Rectal smooth muscle tissue (tissue), 1 donor: ENCODE measurements around the gene FAM110C.
"Not testable (repeated sequence)": the region's sequence is repeated elsewhere in the genome, so short reads cannot be mapped to it uniquely, and the experiment has no call there.

Experiments used
- H3K27ac ChIP-seq: one replicate; pipeline ENCODE4 v1.7.0; 2013; ENCODE audit warnings: low read depth, low read length, inconsistent platforms
- H3K27me3 ChIP-seq: one replicate; pipeline ENCODE4 v1.7.0; 2013; ENCODE audit warnings: low read length; ENCODE audit not compliant: control insufficient read depth, insufficient read depth
- H3K36me3 ChIP-seq: one replicate; pipeline ENCODE4 v1.7.0; 2013; ENCODE audit warnings: low read length; ENCODE audit not compliant: control insufficient read depth, insufficient read depth
- H3K4me1 ChIP-seq: one replicate; pipeline ENCODE4 v1.7.0; 2013; ENCODE audit warnings: low read length; ENCODE audit not compliant: control insufficient read depth, insufficient read depth
- H3K4me3 ChIP-seq: one replicate; pipeline ENCODE4 v1.7.0; 2013; ENCODE audit warnings: low read length
- H3K9ac ChIP-seq: one replicate; pipeline ENCODE4 v1.7.0; 2013; ENCODE audit warnings: low read length

FAM110C gene

GRCh38 chr2:46471-47345 is at the start of gene FAM110C:
Gene FAM110C (minus strand): TSS chr2:46505. CDS start chr2:46385, 120 bp downstream.
- H3K27me3 ChIP-seq, result no peaks in the 10 kb centered on the region
- peak within 1 kb of the TSS; percentile 68 for H3K4me3 ChIP-seq
- peak within 1 kb of the TSS; percentile 19 for H3K9ac ChIP-seq
- no peaks in the 10 kb centered on the region for H3K36me3 ChIP-seq
- no peaks in the 10 kb centered on the region for H3K4me1 ChIP-seq
- no peak within 1 kb of the TSS for H3K27ac ChIP-seq

GRCh38 chr2:92326-92725 is 46.0 kb upstream of the FAM110C start:
- H3K27me3 ChIP-seq, result no peaks in the 10 kb centered on the region
- no peak overlapping the region for H3K9ac ChIP-seq

GRCh38 chr2:90645-91312 is 44.5 kb upstream of the FAM110C start:
- no peak overlapping the region for H3K9ac ChIP-seq
- H3K4me3 ChIP-seq, result no peak overlapping the region
- H3K36me3 ChIP-seq, result no peaks in the 10 kb centered on the region
- no peak overlapping the region for H3K27ac ChIP-seq
- H3K4me1 ChIP-seq, result no peaks in the 10 kb centered on the region
- H3K27me3 ChIP-seq, result no peaks in the 10 kb centered on the region

More at GRCh38 chr2:92326-92725, 46.0 kb upstream of the FAM110C start:
- no peak overlapping the region for H3K27ac ChIP-seq
- no peaks in the 10 kb centered on the region for H3K4me1 ChIP-seq
- H3K4me3 ChIP-seq, result no peak overlapping the region
- H3K36me3 ChIP-seq, result no peaks in the 10 kb centered on the region

- Histone ChIP-seq H3K27me3 (no peaks in the 10 kb centered on the region), H3K4me1 (no peaks in the 10 kb centered on the region), H3K4me3 (no peak overlapping the region), H3K27ac (no peak overlapping the region), H3K36me3 (no peaks in the 10 kb centered on the region), H3K9ac (no peak overlapping the region)
These were observed 39.5 kb upstream of the FAM110C start for GRCh38 chr2:85761-86160.

GRCh38 chr2:84121-84520 is 37.8 kb upstream of the FAM110C start:
- Histone ChIP-seq H3K27me3 (no peaks in the 10 kb centered on the region), H3K36me3 (no peaks in the 10 kb centered on the region), H3K4me1 (no peaks in the 10 kb centered on the region), H3K27ac (no peak overlapping the region), H3K4me3 (no peak overlapping the region), H3K9ac (no peak overlapping the region)

- no peak overlapping the region for H3K9ac ChIP-seq
- H3K27me3 ChIP-seq, result no peaks in the 10 kb centered on the region
These were observed 34.8 kb upstream of the FAM110C start for GRCh38 chr2:80971-81736.

GRCh38 chr2:80378-80777 is 34.1 kb upstream of the FAM110C start:
- Histone ChIP-seq H3K27ac (no peak overlapping the region), H3K4me3 (no peak overlapping the region), H3K27me3 (no peaks in the 10 kb centered on the region), H3K9ac (no peak overlapping the region), H3K4me1 (no peaks in the 10 kb centered on the region), H3K36me3 (no peaks in the 10 kb centered on the region)

More at GRCh38 chr2:80971-81736, 34.8 kb upstream of the FAM110C start:
- Histone ChIP-seq H3K27ac (no peak overlapping the region), H3K4me1 (no peaks in the 10 kb centered on the region), H3K4me3 (no peak overlapping the region), H3K36me3 (no peaks in the 10 kb centered on the region)

- H3K9ac ChIP-seq, result no peak overlapping the region
- no peaks in the 10 kb centered on the region for H3K27me3 ChIP-seq
- H3K4me3 ChIP-seq, result no peak overlapping the region
- no peaks in the 10 kb centered on the region for H3K4me1 ChIP-seq
- H3K36me3 ChIP-seq, result no peaks in the 10 kb centered on the region
- H3K27ac ChIP-seq, result no peak overlapping the region
These were observed 25.2 kb upstream of the FAM110C start for GRCh38 chr2:71309-72035.

- H3K27me3 ChIP-seq, result no peaks in the 10 kb centered on the region
- H3K4me3 ChIP-seq, result no peak overlapping the region
- H3K4me1 ChIP-seq, result no peaks in the 10 kb centered on the region
- no peaks in the 10 kb centered on the region for H3K36me3 ChIP-seq
- no peak overlapping the region for H3K9ac ChIP-seq
- no peak overlapping the region for H3K27ac ChIP-seq
These were observed 23.4 kb upstream of the FAM110C start for GRCh38 chr2:69366-70344.

- not testable (repeated sequence) for H3K27me3 ChIP-seq, H3K4me1 ChIP-seq, H3K4me3 ChIP-seq, H3K27ac ChIP-seq, H3K36me3 ChIP-seq, H3K9ac ChIP-seq
These were observed 22.3 kb upstream of the FAM110C start for GRCh38 chr2:68637-69036.

GRCh38 chr2:66853-67252 is 20.5 kb upstream of the FAM110C start:
- H3K27me3 ChIP-seq, result no peaks in the 10 kb centered on the region
- no peak overlapping the region for H3K27ac ChIP-seq
- H3K36me3 ChIP-seq, result no peaks in the 10 kb centered on the region
- H3K4me1 ChIP-seq, result no peaks in the 10 kb centered on the region
- no peak overlapping the region for H3K9ac ChIP-seq
- H3K4me3 ChIP-seq, result no peak overlapping the region
